ENCODE data around the gene NACA2. TPM values are rescaled to one million over a fixed set of nuclear protein-coding genes. Genes with fewer than 3 reads are reported as not detected.

NACA2 gene
- not detected in 2 replicates for total RNA-seq

DNA sequence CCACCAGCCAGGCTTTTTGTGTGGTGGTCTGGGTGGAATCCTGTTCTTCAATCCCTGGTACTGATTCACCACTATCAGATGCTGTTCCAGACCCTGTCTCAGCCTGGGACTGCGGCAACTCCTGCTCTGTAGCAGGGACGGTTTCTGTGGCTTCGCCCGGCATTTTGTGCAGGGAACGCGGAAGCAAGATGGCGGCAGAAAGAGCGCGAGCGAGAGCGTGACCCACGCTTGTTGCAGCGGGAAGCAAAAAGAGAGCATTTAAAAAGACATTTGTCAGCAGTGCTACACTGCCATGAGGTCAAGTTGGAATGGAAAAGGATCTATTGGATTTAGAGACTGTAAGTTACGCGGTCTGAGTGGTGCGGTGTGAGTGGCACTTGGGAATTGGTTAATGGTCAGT is at the start of gene NACA2:
Gene NACA2, minus strand, starts transcription at position 202 of the 400 bp plus-strand sequence. Its CDS starts 39 bp downstream, at position 163.

Other genes starting within 250 kb of the NACA2 start
- under 0.01 and 1.0 TPM in 2 replicates for gene TBX2, start 191.4 kb downstream of the NACA2 start, total RNA-seq
- not detected in 2 replicates for gene TBX4, start 138.8 kb downstream of the NACA2 start, total RNA-seq

All from endothelial cell of coronary artery (primary cell).